ENCODE results near the gene RASGRF2.

DNA sequence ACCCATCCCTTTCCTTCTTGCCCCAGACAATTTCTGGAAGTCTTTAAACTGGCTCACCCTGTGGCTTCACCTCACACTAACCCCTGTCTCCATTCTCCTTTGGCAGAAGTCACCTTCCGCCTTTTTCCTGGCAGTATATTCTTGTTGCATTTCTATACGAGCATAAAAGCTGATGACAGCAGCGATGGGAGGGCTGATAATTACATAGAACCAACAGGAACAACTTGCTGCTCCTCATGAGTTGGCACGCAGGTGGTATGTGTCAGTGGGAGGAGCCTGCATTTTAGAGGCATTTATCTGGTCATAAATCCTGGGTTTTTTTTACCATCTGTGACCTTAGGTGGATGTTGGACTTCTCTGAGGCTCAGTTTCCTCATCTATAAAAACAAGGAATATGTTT, 211.6 kb downstream of the RASGRF2 start:
- no peak for TF ChIP-seq TOE1 (IDR thresholded peaks at IDR 0.05; ENCODE audit: borderline replicate concordance)
- TF ChIP-seq TOE1 (CRISPR knock-in tag; IDR thresholded peaks at IDR 0.05; ENCODE audit: borderline replicate concordance, low read depth): no peak
- TF ChIP-seq, protein P1, sequence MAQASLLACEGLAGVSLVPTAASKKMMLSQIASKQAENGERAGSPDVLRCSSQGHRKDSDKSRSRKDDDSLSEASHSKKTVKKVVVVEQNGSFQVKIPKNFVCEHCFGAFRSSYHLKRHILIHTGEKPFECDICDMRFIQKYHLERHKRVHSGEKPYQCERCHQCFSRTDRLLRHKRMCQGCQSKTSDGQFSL (CRISPR knock-in tag; IDR thresholded peaks at IDR 0.05): no peak
- TF ChIP-seq, protein P1 (tag; IDR thresholded peaks at IDR 0.05): no peak
- no peak for TF ChIP-seq EP300 (IDR thresholded peaks at IDR 0.05; ENCODE audit: low read length)
- TF ChIP-seq, protein P2, sequence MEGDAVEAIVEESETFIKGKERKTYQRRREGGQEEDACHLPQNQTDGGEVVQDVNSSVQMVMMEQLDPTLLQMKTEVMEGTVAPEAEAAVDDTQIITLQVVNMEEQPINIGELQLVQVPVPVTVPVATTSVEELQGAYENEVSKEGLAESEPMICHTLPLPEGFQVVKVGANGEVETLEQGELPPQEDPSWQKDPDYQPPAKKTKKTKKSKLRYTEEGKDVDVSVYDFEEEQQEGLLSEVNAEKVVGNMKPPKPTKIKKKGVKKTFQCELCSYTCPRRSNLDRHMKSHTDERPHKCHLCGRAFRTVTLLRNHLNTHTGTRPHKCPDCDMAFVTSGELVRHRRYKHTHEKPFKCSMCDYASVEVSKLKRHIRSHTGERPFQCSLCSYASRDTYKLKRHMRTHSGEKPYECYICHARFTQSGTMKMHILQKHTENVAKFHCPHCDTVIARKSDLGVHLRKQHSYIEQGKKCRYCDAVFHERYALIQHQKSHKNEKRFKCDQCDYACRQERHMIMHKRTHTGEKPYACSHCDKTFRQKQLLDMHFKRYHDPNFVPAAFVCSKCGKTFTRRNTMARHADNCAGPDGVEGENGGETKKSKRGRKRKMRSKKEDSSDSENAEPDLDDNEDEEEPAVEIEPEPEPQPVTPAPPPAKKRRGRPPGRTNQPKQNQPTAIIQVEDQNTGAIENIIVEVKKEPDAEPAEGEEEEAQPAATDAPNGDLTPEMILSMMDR (IDR thresholded peaks at IDR 0.05 in 2 of 3, conservative IDR thresholded peaks at IDR 0.05 in 1 of 3; ENCODE audit: insufficient read depth in 2 of 3, low read depth in 1 of 3, low read length in 3 of 3): no peak
- TF ChIP-seq, protein P3, sequence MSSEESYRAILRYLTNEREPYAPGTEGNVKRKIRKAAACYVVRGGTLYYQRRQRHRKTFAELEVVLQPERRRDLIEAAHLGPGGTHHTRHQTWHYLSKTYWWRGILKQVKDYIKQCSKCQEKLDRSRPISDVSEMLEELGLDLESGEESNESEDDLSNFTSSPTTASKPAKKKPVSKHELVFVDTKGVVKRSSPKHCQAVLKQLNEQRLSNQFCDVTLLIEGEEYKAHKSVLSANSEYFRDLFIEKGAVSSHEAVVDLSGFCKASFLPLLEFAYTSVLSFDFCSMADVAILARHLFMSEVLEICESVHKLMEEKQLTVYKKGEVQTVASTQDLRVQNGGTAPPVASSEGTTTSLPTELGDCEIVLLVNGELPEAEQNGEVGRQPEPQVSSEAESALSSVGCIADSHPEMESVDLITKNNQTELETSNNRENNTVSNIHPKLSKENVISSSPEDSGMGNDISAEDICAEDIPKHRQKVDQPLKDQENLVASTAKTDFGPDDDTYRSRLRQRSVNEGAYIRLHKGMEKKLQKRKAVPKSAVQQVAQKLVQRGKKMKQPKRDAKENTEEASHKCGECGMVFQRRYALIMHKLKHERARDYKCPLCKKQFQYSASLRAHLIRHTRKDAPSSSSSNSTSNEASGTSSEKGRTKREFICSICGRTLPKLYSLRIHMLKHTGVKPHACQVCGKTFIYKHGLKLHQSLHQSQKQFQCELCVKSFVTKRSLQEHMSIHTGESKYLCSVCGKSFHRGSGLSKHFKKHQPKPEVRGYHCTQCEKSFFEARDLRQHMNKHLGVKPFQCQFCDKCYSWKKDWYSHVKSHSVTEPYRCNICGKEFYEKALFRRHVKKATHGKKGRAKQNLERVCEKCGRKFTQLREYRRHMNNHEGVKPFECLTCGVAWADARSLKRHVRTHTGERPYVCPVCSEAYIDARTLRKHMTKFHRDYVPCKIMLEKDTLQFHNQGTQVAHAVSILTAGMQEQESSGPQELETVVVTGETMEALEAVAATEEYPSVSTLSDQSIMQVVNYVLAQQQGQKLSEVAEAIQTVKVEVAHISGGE (CRISPR knock-in tag; IDR thresholded peaks at IDR 0.05): no peak
- TF ChIP-seq HDGF (IDR thresholded peaks at IDR 0.05): no peak
- no peak for TF ChIP-seq POLR2AphosphoS5 (IDR thresholded peaks at IDR 0.05; ENCODE audit: control insufficient read depth, insufficient read depth, low read depth, low read length)

All from K562 (cell line).